Upper lobe of left lung (tissue), 4 donors: ENCODE data around the gene MDM2.

ENCODE experiments used
- CTCF ChIP-seq, 6 experiments: fragments of 450-650 bp in 4 of 6; fragments of 200-600 bp in 2 of 6; sonication (generic) in 2 of 6; IDR thresholded peaks; one replicate each; pipeline ENCODE4 v1.5.1; 2016 to 2019; ENCODE audit warnings: antibody characterized with exemption in 6 of 6
- EP300 ChIP-seq, 4 donors: sonication (generic); formaldehyde crosslinking; IDR thresholded peaks; one replicate each; pipeline ENCODE4 v1.5.1; 2017; ENCODE audit warnings: antibody characterized with exemption in 4 of 4, control low read depth in 2 of 4
- POLR2A ChIP-seq, 4 donors: fragments of 450-650 bp; IDR thresholded peaks; one replicate each; pipeline ENCODE4 v1.5.1; 2016 to 2017; ENCODE audit warnings: antibody characterized with exemption in 4 of 4, mild to moderate bottlenecking in 2 of 4
- POLR2AphosphoS5 ChIP-seq, 2 donors: sonication (generic); formaldehyde crosslinking; IDR thresholded peaks; one replicate each; pipeline ENCODE4 v1.5.1; 2017; ENCODE audit warnings: antibody characterized with exemption in 2 of 2

- TF ChIP-seq POLR2A (IDR thresholded peaks at IDR 0.05) (no peak), CTCF (IDR thresholded peaks at IDR 0.05) (no peak), POLR2AphosphoS5 (IDR thresholded peaks at IDR 0.05) (no peak), EP300 (IDR thresholded peaks at IDR 0.05) (no peak)
These were observed 45.6 kb downstream of the MDM2 start for GRCh38 chr12:68853396-68854077.
